ENCODE results near the gene GNL3L.
A peak's percentile ranks its signal among the peaks of the same experiment; 100 is the strongest.
"Not testable (repeated sequence)": the region's sequence is repeated elsewhere in the genome, so short reads cannot be mapped to it uniquely, and the experiment has no call there.

Gene GNL3L, protein sequence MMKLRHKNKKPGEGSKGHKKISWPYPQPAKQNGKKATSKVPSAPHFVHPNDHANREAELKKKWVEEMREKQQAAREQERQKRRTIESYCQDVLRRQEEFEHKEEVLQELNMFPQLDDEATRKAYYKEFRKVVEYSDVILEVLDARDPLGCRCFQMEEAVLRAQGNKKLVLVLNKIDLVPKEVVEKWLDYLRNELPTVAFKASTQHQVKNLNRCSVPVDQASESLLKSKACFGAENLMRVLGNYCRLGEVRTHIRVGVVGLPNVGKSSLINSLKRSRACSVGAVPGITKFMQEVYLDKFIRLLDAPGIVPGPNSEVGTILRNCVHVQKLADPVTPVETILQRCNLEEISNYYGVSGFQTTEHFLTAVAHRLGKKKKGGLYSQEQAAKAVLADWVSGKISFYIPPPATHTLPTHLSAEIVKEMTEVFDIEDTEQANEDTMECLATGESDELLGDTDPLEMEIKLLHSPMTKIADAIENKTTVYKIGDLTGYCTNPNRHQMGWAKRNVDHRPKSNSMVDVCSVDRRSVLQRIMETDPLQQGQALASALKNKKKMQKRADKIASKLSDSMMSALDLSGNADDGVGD

GRCh38 chrX:54529552-54530356 is at the start of gene GNL3L:
Gene GNL3L, plus strand, starts transcription at chrX:54530219. Its CDS starts 2,348 bp downstream, at chrX:54532567.
- peak; percentile 56 for DNase-seq

- no peak for DNase-seq
These were observed 47.0 kb upstream of the GNL3L start for GRCh38 chrX:54482839-54483593.

DNA sequence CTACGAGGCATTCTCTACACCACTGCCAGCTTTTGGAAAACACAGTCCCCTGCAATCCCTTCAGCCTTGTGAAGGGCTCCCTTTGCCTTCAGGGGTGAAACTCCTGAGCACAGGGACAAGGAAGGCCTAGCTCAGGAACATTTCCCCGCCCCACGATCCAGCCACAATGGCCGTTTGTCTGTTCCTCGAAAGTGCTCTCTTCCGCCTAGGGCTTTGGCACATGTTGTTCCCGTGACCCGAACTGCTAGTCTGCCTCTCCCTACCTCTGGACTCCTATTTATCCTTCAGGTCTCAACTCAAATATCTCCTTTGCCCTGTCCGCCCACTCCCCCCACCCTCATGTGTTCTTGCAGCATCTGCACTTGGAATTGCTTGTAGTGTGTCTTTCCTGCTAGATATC is 46.1 kb upstream of the GNL3L start:
- no peak for DNase-seq

DNA sequence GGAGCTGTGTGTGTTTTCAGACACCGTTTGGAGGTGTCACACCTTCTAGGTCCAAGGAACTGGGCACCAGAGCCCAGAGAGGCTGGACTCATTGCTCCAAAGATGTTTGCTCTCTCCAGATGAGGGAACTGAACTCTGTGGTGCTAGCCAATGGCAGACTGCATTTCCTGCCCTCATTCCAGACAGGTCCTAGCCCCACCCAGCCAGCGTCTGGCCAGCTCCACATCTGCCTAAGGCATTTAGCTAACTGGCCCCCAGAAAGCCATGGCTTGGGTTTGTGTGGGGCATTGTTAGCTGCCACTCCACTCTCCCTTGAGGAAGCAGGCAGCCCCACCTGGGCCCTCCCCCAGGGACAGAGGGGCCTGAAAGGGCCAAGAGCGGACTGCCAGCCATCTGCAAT is 45.4 kb upstream of the GNL3L start:
- no peak for DNase-seq

GRCh38 chrX:54489819-54490218 is 40.2 kb upstream of the GNL3L start:
- DNase-seq, result not testable (repeated sequence)

GRCh38 chrX:54492340-54492739 is 37.7 kb upstream of the GNL3L start:
- no peak for DNase-seq

DNA sequence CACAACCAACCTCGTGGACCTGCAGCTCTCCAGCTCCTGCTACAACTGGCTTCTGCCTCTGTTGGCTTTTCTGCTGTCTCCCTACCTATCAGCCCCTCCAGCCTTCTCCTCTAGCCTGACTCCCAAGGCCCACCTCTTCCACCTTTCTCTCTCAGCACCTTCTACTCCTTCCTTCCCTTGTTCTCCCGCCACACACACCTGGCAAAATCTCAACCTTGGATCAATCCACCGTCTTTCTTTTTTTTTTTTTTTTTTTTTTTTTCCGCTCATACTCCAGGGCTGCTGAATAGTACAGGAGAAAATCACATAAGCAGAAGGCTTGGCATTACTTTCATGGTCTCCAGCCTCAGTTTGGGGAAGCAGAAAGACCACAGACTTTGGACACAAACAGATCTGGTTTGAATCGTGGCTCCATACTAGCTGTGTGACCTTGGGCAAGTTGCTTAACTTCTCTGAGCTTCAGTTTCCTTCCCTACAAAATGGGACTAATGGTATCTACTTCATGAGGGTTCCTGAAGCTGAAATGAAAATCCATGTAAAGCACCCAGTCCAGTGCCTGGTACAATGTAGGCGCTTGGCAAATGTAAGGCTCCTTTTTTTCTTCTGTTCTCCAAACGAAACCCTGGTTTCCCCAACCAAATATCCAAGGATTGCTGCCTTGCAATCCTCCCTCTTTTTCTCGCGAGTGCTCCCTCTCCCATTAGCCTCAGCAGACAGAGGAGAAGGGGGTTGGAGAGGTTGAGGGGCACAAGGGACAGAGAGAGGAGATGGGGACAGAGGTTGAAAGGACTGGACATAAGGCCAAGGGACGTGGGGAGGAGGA is 35.6 kb upstream of the GNL3L start:
- no peak for DNase-seq

DNA sequence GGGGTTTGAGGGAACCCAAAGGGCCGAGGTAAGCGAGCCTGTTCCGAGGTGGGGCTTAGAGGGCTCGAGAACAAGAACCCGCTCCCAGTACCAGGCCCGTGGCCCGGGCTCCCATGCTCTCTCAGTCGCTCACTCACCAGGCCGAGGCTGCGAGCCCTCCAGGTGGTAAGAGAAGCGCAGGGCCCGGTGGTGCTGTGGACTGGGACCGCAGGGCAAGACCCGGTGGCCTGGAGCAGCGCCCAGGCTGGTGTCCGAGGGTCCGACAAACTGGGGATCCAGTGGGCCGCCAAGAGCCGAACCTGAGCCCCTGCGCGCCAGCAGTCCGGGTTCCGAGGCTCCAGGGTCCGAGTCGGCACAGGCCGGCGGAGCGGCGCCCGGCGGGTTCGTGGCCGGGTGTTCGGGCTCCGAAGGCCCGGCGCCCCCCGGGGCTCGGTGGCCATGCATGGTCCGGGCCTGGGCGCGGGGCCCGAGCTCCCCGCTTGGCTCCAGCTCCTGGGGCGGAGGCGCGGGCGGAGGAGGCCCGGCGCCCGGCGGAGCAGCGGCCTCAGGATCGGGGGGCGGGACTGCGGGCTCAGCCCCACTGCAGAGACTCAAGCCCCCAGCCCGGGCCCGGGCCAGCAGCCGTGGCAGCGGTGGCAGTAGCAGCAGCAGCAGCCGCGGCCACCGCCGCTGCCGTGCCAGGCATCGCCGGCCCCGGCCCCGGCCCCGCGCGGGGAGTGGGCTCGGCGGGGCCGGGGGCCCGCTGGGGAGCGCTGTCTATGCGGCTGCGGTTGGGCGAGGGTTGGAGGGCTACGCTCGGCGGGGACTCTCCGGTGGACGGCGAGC is 34.8 kb upstream of the GNL3L start:
- no peak for DNase-seq

DNA sequence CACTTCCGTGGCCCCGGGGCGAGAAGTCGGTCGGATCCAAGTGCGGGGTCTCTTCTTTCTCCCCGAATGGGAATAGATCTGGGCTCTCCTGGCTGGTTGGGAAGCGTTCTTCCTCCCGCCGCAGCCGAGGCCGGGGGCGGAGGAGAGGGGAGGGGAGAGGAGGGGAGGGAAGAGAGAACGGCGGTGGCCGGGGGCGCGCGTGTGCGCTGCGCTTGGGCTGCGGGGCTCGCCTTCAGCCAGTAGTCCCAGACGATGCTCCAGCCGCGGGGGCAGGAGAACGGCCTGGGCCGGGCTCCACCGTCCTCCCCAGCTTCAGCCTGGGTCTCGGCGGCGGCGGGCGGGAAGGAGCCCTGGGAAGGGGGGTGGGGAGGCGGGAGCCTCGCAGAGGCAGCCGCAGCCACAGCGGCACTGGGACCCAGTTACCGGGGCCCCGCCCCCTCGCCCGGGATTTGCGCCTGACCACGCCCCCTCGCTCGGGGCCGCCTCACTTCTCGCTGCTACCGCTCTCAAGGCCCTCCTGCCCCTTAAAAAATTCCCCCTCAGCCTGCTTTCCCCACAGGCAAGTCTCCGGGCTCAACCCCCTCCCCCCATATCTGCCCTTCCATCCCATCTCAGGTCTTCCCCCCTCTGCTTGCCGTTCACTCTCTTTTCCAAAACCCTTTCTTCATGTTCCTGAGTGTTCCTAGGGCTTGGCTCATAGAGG is 34.1 kb upstream of the GNL3L start, which contains the start of gene FGD1:
TSS of gene FGD1 (minus strand) at position 421 of the 703 bp plus-strand sequence. CDS start 802 bp downstream, outside the sequence.
- DNase-seq, result peak; percentile 17

DNA sequence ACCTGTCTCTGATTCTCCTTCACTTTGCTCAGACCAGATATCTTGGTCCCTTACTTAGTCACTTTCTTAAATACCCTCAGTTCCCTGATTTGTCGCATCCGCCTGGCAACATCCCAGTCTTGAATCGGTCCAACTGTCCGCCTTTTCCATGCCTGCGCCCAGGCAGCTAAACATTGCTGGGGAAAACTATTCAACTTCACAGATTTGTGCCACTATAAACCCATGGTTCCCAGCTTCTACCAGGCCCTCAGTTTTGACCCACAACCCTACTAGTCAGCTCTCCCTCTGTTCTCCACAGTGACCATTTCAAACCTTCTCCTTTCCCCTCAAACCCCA is 33.5 kb upstream of the GNL3L start:
- no peak for DNase-seq

GRCh38 chrX:54496936-54497335 is 33.1 kb upstream of the GNL3L start:
- DNase-seq, result no peak

GRCh38 chrX:54509400-54509799 is 20.6 kb upstream of the GNL3L start:
- no peak for DNase-seq

DNA sequence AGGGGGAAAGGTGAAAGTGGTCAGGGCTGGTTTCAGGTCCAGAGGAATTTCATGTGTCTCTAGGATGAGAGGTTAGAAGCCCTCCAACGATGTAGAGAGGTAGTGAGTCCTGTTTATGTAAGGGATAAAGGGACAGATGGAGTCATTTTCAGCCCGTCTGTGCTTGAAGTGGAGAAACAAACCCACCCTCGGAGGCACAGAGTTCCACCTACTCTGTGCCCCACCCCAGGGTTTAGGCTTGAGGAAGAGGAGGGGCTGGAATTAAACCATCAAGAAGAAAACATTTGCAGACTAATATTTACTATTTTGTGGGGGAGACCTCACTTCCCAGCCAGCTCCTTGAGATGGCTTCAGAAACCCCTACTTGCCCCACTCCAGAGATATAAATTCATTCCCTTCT is 868 bp upstream of the GNL3L start:
- no peak for DNase-seq

- peak; percentile 1 for DNase-seq
These were observed 410 bp downstream of the GNL3L start for GRCh38 chrX:54530357-54530900.

GRCh38 chrX:54534271-54534670 is 4.3 kb downstream of the GNL3L start:
- DNase-seq, result no peak

DNA sequence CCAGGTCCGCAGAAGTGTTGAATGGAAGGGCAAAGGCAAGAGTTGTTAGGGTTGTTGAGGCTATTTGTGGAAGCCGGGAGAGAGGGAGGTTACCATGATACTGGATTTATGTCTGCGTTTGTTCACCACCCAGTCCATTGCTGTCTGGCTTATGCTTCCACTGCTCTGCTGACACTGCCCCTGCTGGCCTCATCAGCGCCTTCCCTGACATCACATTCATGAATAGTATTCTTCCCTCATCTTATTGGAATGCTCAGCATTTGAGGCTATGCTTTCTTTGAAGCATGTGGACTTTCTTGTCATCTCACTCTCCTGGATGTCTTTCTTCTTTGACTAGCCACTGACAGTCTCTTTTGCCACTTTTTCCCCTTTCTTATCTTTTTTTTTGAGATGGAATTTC is 10.3 kb downstream of the GNL3L start:
- DNase-seq, result no peak

- DNase-seq, result not testable (repeated sequence)
These were observed 12.2 kb downstream of the GNL3L start for GRCh38 chrX:54542239-54542638.

DNA sequence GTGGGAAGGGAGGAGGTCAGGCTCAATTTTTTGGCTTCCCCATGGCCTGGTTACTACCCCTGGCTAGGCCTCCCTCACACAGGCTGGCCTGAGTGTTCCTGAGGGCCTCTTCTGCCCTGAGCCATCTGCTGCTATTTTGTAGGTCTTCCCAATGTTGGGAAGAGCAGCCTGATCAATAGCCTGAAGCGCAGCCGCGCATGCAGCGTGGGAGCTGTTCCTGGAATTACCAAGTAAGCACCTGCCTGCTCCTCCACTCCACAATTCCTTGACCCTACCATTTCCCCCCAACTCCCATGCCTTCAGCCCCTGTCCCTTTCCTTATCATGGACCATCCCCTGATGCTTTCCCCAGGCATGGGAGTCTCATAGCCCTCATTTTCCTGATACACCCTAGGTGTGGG is 20.8 kb downstream of the GNL3L start:
- no peak for DNase-seq

- no peak for DNase-seq
These were observed 21.8 kb downstream of the GNL3L start for GRCh38 chrX:54551801-54552200.

DNA sequence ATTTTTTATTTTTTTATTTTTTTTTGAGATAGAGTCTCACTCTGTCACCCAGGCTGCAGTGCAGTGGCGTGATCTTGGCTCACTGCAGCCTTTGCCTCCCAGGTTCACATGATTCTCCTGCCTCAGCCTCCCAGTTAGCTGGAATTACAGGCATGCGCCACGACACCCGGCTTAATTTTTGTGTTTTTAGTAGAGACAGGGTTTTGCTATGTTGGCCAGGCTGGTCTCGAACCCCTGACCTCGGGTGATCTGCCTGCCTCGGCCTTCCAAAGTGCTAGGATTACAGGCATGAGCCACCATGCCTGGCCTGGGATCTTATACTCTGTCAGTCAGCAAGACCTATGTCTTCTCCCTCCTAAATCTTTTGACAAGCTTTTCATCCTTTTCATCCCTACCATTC is 25.0 kb downstream of the GNL3L start:
- DNase-seq, result not testable (repeated sequence)
